ENCODE results near the gene ADARB2.

The ADARB2 gene

GRCh38 chr10:1155791-1156615, 581.3 kb downstream of the ADARB2 start:
- H3K4me3 ChIP-seq (ENCODE audit: control insufficient read depth, low read depth, low read length): no peak overlapping the region
- TF ChIP-seq, protein P1, sequence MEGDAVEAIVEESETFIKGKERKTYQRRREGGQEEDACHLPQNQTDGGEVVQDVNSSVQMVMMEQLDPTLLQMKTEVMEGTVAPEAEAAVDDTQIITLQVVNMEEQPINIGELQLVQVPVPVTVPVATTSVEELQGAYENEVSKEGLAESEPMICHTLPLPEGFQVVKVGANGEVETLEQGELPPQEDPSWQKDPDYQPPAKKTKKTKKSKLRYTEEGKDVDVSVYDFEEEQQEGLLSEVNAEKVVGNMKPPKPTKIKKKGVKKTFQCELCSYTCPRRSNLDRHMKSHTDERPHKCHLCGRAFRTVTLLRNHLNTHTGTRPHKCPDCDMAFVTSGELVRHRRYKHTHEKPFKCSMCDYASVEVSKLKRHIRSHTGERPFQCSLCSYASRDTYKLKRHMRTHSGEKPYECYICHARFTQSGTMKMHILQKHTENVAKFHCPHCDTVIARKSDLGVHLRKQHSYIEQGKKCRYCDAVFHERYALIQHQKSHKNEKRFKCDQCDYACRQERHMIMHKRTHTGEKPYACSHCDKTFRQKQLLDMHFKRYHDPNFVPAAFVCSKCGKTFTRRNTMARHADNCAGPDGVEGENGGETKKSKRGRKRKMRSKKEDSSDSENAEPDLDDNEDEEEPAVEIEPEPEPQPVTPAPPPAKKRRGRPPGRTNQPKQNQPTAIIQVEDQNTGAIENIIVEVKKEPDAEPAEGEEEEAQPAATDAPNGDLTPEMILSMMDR (IDR thresholded peaks at IDR 0.05; ENCODE audit: control insufficient read depth, insufficient read depth, low read depth, low read length, missing control alignments): no peak
- DNase-seq (ENCODE audit: low read depth): no peak

GRCh38 chr10:1154531-1155295, 582.6 kb downstream of the ADARB2 start:
- DNase-seq (ENCODE audit: low read depth): no peak
- H3K4me3 ChIP-seq (ENCODE audit: control insufficient read depth, low read depth, low read length): no peak overlapping the region
- TF ChIP-seq, protein P1 (IDR thresholded peaks at IDR 0.05; ENCODE audit: control insufficient read depth, insufficient read depth, low read depth, low read length, missing control alignments): no peak

GRCh38 chr10:1153805-1154351, 583.4 kb downstream of the ADARB2 start:
- TF ChIP-seq, protein P1 (IDR thresholded peaks at IDR 0.05; ENCODE audit: control insufficient read depth, insufficient read depth, low read depth, low read length, missing control alignments): no peak
- DNase-seq (ENCODE audit: low read depth): no peak
- no peak overlapping the region for H3K4me3 ChIP-seq (ENCODE audit: control insufficient read depth, low read depth, low read length)

GRCh38 chr10:1153251-1153763, 584.0 kb downstream of the ADARB2 start:
- TF ChIP-seq, protein P1 (IDR thresholded peaks at IDR 0.05; ENCODE audit: control insufficient read depth, insufficient read depth, low read depth, low read length, missing control alignments): no peak
- no peak overlapping the region for H3K4me3 ChIP-seq (ENCODE audit: control insufficient read depth, low read depth, low read length)
- no peak for DNase-seq (ENCODE audit: low read depth)

DNA sequence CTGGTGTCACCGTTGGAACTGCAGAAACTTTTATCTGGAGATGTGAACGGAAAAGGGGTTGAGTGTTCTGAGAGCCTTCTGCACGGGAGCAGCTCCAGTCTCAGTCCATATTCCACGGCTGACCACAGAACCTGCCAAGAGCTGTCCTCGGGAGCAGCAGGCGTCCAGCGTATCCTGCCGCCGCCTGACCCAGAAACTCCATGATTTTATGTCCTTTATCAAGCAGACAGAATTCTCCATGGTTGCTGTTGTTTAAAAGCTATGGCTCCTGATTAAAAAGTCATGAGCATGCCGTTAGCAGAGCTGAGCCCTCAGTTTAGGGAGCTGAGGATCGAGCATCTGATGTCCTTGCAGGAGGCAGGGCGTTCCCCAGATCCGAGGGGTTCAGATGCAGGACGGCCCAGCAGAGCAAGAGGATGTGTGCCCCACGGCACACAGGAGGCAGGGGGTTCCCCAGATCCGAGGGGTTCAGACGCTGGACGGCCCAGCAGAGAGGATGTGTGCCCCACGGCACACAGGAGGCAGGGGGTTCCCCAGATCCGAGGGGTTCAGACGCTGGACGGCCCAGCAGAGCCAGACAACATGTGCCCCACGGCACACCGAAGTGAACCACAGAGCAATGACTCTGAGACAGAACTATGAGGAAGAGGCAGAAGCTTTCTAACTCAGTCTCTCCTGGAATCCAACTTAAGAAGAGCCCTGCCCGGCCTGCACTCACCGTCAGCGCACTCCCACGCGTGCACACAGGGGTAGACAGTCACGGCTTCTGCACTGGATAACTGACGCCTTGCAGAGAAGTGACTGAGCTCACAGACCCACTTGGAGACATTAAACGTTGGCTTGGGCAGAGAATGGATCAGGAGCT, 584.7 kb downstream of the ADARB2 start:
- H3K4me3 ChIP-seq (ENCODE audit: control insufficient read depth, low read depth, low read length): no peak overlapping the region
- DNase-seq (ENCODE audit: low read depth): no peak
- TF ChIP-seq, protein P1 (IDR thresholded peaks at IDR 0.05; ENCODE audit: control insufficient read depth, insufficient read depth, low read depth, low read length, missing control alignments): no peak

Measured in AG09309 (cell line).